DMS153 treated with DMSO at 0.1 percent for 48 hours (cell line): Measurements from ENCODE around the gene ZNF74.
A peak's percentile ranks its signal among the peaks of the same experiment; 100 is the strongest.
"Not testable (repeated sequence)": the region's sequence is repeated elsewhere in the genome, so short reads cannot be mapped to it uniquely, and the experiment has no call there.

ENCODE experiments used
- DNase-seq: peaks from one replicate; lab custom pipeline; 2025; ENCODE audit not compliant: unreplicated experiment; lab: John Stamatoyannopoulos, UW

Gene ZNF74

DNA sequence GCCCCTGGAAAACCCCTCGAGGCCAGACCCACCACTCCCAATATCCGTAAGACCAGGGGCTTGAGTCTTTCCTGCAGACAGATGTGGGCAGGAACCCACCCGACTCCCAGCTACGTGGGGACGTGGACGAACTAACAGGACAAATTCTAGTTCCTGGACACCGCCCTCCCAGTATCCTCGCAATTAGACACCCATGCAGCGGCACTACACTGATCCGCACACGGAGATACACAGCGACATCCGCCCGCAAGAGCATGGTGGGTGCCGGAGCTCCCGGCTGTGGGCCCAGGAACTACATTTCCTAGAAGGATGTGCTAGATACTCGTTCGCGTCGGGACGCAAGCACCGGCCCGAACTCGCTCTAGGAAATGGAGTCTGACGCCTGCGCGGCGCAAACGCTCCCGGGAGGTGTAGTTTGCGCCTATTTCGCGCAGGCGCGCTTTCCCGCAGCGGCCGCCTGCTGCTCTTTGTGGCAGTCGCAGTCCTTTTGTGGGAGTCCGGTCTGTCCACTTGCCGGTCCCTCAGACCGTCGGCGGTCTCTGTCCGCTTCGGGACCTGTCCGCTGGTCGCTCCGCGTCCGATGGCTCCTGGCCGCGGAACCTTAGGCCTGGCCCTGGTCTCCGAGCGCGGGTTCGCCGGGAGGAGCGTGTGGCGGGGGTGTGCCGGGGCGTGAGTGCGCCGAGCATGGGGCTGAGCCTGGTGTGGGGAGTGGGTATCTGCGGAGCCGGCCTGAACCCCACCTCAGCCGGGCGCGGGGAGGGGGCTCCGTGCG lies at the start of gene ZNF74:
ZNF74 (plus strand) TSS at position 447 of the 772 bp plus-strand sequence. CDS start 478 bp downstream, outside the sequence.
- peak; percentile 95 for DNase-seq

DNA sequence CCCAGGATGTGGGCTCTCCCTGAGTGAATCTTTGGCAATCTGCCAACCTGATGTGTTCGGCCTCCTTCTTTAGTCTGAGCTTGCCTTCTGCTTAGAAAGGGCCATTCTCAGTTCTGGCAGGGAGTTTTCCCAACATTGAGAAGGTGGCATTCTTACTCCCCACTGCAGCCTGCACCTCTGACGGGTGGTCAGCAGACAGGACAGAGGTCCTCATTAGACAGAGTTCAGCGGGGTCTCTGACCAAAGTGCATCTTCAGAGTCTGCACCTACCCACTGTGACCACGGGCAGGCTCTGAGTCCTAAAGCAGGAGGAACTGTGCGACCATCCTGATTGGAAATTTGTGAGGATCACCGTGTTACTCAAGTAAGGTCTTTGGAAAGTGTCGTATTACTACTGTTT lies 47.4 kb upstream of the ZNF74 start:
- DNase-seq = not testable (repeated sequence)

DNA sequence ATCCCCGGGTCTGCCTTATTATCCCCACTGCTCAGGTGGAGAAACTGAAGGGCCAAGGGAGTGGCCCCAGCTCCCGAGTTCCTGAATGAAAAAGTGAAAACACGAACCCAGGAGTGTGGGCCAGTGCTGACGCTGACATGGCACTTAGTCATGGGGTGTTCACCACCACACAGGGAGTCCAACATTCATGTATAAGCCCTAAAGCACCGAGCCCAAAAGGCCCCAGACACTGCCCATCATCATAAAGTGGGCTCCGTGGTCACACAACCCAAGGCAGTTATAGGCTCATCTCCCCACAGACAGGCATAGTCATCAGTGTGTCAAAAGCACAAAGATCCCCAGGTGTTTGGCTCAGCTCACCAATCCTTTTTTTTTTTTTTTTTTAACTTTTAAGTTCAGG lies 41.4 kb upstream of the ZNF74 start:
- DNase-seq = not testable (repeated sequence)

- no peak for DNase-seq
Measured at GRCh38 chr22:20354238-20354975, 39.5 kb upstream of the ZNF74 start.

DNA sequence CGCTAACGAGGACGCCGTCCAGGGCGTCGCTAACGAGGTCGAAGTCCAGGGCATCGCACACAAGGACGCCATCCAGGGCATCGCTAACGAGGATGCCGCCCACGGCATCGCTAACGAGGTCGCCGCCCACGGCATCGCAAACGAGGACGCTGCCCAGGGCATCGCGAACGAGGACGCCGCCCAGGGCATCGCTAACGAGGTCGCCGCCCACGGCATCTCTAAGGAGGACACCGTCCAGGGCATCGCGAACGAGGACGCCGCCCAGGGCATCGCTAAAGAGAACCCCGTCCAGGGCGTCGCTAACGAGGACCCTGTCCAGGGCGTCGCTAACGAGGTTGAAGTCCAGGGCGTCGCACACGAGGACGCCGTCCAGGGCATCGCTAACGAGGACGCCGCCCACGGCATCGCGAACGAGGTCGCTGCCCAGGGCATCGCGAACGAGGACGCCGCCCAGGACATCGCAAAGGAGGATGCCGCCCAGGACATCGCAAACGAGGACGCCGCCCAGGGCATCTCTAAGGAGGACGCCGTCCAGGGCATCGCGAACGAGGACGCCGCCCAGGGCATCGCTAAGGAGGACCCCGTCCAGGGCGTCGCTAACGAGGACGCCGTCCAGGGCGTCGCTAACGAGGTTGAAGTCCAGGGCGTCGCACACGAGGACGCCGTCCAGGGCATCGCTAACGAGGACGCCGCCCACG lies 37.9 kb upstream of the ZNF74 start:
- not testable (repeated sequence) for DNase-seq

DNA sequence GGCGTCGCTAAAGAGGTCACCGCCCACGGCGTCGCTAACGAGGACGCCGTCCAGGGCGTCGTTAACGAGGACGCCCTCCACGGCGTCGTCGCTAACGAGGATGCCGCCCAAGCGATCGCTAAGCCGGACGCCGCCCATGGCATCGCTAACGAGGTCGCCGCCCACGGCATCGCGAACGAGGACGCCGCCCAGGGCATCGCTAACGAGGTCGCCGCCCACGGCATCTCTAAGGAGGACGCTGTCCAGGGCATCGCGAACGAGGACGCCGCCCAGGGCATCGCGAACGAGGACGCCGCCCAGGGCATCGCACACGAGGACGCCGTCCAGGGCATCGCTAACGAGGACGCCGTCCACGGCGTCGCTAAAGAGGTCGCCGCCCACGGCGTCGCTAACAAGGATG lies 37.0 kb upstream of the ZNF74 start:
- DNase-seq = not testable (repeated sequence)

GRCh38 chr22:20357967-20358366 lies 36.0 kb upstream of the ZNF74 start:
- not testable (repeated sequence) for DNase-seq

DNA sequence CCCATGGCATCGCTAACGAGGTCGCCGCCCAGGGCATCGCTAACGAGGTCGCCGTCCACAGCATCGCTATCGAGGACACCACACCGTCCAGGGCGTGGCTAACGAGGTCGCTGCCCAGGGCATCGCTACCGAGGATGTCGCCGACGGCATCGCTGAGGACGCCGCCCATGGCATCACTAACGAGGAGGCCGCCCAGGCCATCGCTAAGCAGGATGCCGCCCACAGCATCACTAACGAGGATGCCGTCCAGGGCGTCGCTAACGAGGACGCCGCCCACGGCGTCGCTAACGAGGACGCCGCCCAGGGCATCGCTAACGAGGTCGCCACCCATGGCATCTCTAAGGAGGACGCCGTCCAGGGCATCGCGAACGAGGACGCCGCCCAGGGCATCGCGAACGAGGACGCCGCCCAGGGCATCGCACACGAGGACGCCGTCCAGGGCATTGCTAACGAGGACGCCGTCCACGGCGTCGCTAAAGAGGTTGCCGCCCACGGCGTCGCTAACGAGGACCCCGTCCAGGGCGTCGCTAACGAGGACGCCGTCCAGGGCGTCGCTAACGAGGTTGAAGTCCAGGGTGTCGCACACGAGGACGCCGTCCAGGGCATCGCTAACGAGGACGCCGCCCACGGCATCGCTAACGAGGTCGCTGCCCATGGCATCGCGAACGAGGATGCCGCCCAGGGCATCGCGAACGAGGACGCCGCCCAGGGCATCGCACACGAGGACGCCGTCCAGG lies 35.3 kb upstream of the ZNF74 start:
- DNase-seq = not testable (repeated sequence)

DNA sequence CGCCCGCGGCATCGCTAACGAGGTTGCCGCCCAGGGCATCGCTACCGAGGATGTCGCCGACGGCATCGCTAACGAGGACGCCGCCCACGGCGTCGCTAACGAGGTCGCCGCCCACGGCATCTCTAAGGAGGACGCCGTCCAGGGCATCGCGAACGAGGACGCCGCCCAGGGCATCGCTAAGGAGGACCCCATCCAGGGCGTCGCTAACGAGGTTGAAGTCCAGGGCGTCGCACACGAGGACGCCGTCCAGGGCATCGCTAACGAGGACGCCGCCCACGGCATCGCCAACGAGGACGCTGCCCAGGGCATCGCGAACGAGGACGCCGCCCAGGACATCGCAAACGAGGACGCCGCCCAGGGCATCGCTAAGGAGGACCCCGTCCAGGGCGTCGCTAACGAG lies 33.7 kb upstream of the ZNF74 start:
- DNase-seq = not testable (repeated sequence)

GRCh38 chr22:20360866-20361751 lies 32.8 kb upstream of the ZNF74 start:
- not testable (repeated sequence) for DNase-seq

- not testable (repeated sequence) for DNase-seq
Measured at GRCh38 chr22:20361752-20362229, 32.2 kb upstream of the ZNF74 start.

- DNase-seq = not testable (repeated sequence)
Measured at GRCh38 chr22:20362403-20362802, 31.5 kb upstream of the ZNF74 start.

GRCh38 chr22:20364335-20365260 lies 29.4 kb upstream of the ZNF74 start:
- not testable (repeated sequence) for DNase-seq

DNA sequence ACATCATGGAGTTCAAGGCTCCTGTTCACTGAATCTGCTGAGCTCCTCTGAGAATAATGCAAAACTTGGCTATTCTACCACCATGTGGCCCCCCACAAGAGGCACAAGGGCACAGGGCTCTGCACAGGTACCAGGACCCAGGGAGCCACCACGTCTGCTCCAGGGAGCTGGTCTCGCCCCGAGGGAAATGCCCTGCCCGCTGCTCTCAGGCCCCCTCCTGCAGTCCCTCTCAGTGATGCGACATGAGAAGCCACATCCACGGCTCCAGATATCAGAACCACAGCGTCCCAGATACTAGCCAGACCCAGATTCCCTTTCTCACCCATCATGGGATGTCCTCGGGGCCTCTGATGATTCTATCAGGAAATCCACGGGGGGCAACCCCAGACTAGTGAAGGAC lies 27.1 kb upstream of the ZNF74 start:
- not testable (repeated sequence) for DNase-seq

DNA sequence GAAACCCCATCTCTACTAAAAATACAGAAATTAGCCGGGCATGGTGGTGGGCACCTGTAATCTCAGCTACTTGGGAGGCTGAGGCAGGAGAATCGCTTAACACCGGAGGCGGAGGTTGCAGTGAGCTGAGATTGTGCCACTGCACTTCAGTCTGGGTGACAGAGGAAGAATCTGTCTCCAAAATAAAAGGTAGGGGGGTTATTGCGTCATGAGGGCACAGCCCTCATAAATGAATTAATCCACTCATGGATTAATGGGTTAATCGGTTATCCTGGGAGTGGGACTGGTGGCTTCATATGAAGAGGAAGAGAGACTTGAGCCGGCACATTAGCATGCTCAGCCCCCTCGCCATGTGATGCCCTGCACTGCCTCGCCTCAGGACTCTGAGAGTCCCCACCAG lies 25.1 kb upstream of the ZNF74 start:
- DNase-seq = not testable (repeated sequence)

DNA sequence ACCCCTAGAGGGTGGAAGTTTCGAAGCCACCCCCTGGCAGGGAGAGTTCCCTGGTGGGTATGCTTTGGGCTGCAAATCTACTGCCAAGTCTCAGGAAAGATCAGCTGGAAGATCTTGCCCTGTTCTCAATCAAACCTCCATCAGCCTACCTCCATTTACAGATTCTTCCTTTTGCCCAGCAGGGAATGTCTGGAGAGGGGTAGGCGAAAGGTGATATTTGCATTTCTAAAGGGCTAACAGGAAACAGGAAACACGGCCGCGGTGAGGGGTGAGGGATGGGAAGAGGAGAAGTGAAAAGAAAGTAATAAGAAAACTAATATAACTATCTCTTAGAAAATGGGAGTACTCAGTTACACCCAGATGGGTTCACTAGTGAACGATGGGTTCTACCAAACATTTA lies 22.3 kb upstream of the ZNF74 start:
- not testable (repeated sequence) for DNase-seq

DNA sequence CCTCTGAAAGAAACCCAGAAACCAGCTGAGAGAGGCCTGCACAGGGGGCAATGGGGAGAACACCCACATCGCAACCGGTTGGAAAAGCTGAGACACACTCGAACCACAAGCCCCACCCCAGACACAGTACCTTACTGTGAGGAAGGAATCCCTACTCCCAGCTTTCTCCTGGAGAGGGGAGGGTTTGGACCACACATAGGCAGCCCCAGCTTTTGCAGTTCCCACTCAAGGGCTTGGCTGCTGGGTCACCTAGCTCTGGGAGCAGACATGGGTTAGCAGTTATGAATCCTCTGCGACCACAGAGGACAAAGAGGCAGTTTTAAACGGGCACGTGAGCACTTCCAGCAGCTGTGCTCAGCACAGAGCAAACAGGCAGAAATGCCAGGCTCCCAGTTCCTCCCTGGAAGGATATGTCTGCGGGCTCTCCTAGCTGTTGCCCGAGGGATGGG lies 21.5 kb upstream of the ZNF74 start:
- peak; percentile 48 for DNase-seq

DNA sequence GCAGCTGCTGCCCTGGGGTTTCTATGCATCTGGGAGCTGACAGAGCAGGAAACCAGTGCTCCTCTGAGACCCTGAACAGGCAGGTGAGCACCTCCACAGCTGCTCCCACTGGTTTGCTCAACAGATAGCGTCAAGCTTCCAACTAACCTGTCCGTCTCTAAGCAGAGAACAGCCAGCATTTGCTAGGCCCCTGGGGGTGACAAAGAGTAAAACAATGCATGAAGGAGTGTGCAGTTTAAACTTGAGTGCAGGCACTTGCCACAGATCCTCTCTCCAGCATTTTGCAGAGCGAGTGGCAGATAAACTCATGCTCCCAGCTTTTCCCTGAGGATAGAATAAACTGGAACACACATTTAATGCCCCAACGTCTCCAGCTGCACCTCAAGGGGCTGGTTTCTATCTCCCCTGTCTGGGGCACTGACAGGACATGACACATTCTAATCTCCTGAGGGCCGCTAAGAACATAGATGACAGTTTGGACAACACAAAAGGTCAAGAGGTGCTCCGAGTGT lies 20.7 kb upstream of the ZNF74 start:
- DNase-seq = peak; percentile 3
